Endothelial cell of umbilical vein (primary cell): ENCODE measurements around the gene OR51D1. TPM values are rescaled to one million over a fixed set of nuclear protein-coding genes. Genes with fewer than 3 reads are reported as not detected.

Source experiments
- BruUV-seq: library from RNA; stranded (reverse); fragments of 400-500 nt; replicated peaks from 2 replicates; lab custom pipeline; 2021; lab: Mats Ljungman, UMichigan
- CTCF ChIA-PET: fragments of 300-600, 350-600 bp; sonication (Branson Sonifier 250); formaldehyde crosslinking; loops from one replicate; lab custom pipeline; 2021; ENCODE audit warnings: antibody characterized with exemption, inconsistent platforms; lab: Charles Lee
- POLR2A ChIA-PET: fragments of 300-600, 350-600 bp; sonication (Branson Sonifier 250); formaldehyde crosslinking; loops from one replicate; lab custom pipeline; 2021; ENCODE audit warnings: antibody characterized with exemption, inconsistent platforms; lab: Charles Lee
- DNase-seq: peaks from one replicate; pipeline ENCODE4 v3.0.0-alpha.2; 2011; ENCODE audit warnings: low read depth, low spot score
- FAIRE-seq: peaks from 2 replicates; lab custom pipeline; 2011; peaks lifted over from hg19 to GRCh38; lab: Jason Lieb, UNC
- H2AFZ ChIP-seq: 2 replicates; pipeline ENCODE4 v1.6.0; 2012; ENCODE audit warnings: low read depth, low read length, control low read depth, inconsistent platforms
- H3K27ac ChIP-seq: 2 replicates; pipeline ENCODE4 v1.5.1; 2011; ENCODE audit warnings: low read depth, mild to moderate bottlenecking, control low read depth, low read length, moderate library complexity; ENCODE audit not compliant: insufficient read depth
- H3K27me3 ChIP-seq, 2 experiments: 2 replicates each; pipeline versions ENCODE4 v1.6.0 to v1.6.1; 2011; ENCODE audit warnings: low read length in 2 of 2, mixed read lengths in 1 of 2; ENCODE audit not compliant: control insufficient read depth in 2 of 2, insufficient read depth in 2 of 2
- H3K36me3 ChIP-seq, 2 experiments: 2 replicates in 1 of 2; 3 replicates in 1 of 2; pipeline ENCODE4 v1.5.1; 2011; ENCODE audit warnings: low read length in 2 of 2, mild to moderate bottlenecking in 1 of 2, moderate library complexity in 1 of 2; ENCODE audit not compliant: control insufficient read depth in 2 of 2, insufficient read depth in 2 of 2; ENCODE audit errors: extremely low read depth in 1 of 2
- H3K4me1 ChIP-seq: 3 replicates; pipeline ENCODE4 v1.5.1; 2011; ENCODE audit warnings: mild to moderate bottlenecking, low read length; ENCODE audit not compliant: control insufficient read depth, insufficient read depth; ENCODE audit errors: extremely low read depth
- H3K4me2 ChIP-seq: 2 replicates; pipeline ENCODE4 v1.6.1; 2011; ENCODE audit warnings: low read length, control low read depth, mixed read lengths; ENCODE audit not compliant: insufficient read depth
- H3K4me3 ChIP-seq, 3 experiments: fragments of 200-600 bp in 1 of 3; sonication (generic), shearing (Covaris generic) in 1 of 3; replicated peaks in 1 of 3; 2 replicates each; pipeline ENCODE4 v1.5.1; 2011 to 2016; ENCODE audit warnings: control low read depth in 3 of 3, low read length in 3 of 3, mild to moderate bottlenecking in 2 of 3, inconsistent platforms in 1 of 3, low read depth in 1 of 3, moderate library complexity in 1 of 3; ENCODE audit not compliant: insufficient read depth in 1 of 3
- H3K79me2 ChIP-seq: 2 replicates; pipeline ENCODE4 v1.6.0; 2012; ENCODE audit warnings: low read length, inconsistent platforms; ENCODE audit not compliant: control insufficient read depth, insufficient read depth
- H3K9ac ChIP-seq: replicated peaks from 2 replicates; pipeline ENCODE3; 2011; ENCODE audit warnings: low read length, control low read depth; ENCODE audit not compliant: insufficient read depth; ENCODE audit errors: extremely low read depth
- H3K9me1 ChIP-seq: replicated peaks from 3 replicates; pipeline ENCODE4 v1.6.0; 2011; ENCODE audit warnings: mild to moderate bottlenecking, low read length; ENCODE audit not compliant: control insufficient read depth, insufficient read depth; ENCODE audit errors: extremely low read depth
- H3K9me3 ChIP-seq: replicated peaks from 2 replicates; pipeline ENCODE4 v1.5.1; 2012; ENCODE audit warnings: low read length, inconsistent platforms; ENCODE audit not compliant: control insufficient read depth, insufficient read depth
- H4K20me1 ChIP-seq: replicated peaks from 2 replicates; pipeline ENCODE3; 2011; ENCODE audit warnings: mild to moderate bottlenecking, low read length; ENCODE audit not compliant: control insufficient read depth, insufficient read depth; ENCODE audit errors: extremely low read depth
- CTCF ChIP-seq, 2 donors: IDR thresholded peaks; 1 replicate in 1 of 2; 2 replicates in 1 of 2; pipeline ENCODE4 v1.5.1; 2011; ENCODE audit warnings: low read length in 2 of 2, mild to moderate bottlenecking in 2 of 2, moderate library complexity in 2 of 2, control low read depth in 1 of 2, inconsistent platforms in 1 of 2, low read depth in 1 of 2; ENCODE audit not compliant: insufficient read depth in 1 of 2; ENCODE audit errors: extremely low read depth in 1 of 2
- EZH2 ChIP-seq: IDR thresholded peaks from 2 replicates; pipeline ENCODE4 v1.6.1; 2012; ENCODE audit warnings: borderline replicate concordance, low read depth, mild to moderate bottlenecking, moderate library complexity, low read length, inconsistent platforms; ENCODE audit not compliant: severe bottlenecking
- FOS ChIP-seq: IDR thresholded peaks from 2 replicates; pipeline ENCODE4 v1.6.1; 2011; ENCODE audit warnings: mild to moderate bottlenecking, low read length, moderate library complexity, borderline replicate concordance; ENCODE audit not compliant: insufficient read depth
- GATA2 ChIP-seq: IDR thresholded peaks from 2 replicates; pipeline ENCODE4 v1.7.0; 2011; ENCODE audit warnings: low read depth, mild to moderate bottlenecking, moderate library complexity, mixed read lengths, low read length; ENCODE audit not compliant: insufficient read length, insufficient read depth
- JUN ChIP-seq: IDR thresholded peaks from 2 replicates; pipeline ENCODE4 v1.6.1; 2011; ENCODE audit warnings: borderline replicate concordance, low read depth; ENCODE audit not compliant: insufficient read length, insufficient read depth
- MAX ChIP-seq: IDR thresholded peaks from 2 replicates; pipeline ENCODE4 v1.6.1; 2011; ENCODE audit not compliant: insufficient read depth, insufficient read length
- MYC ChIP-seq: IDR thresholded peaks from one replicate; pipeline ENCODE4 v1.6.1; 2011; ENCODE audit warnings: mild to moderate bottlenecking, low read depth, low read length
- POLR2A ChIP-seq: IDR thresholded peaks from 2 replicates; pipeline ENCODE4 v1.6.1; 2012; ENCODE audit warnings: low read depth, mild to moderate bottlenecking, control low read depth, low read length
- POLR2AphosphoS5 ChIP-seq: IDR thresholded peaks from 2 replicates; pipeline ENCODE4 v1.6.1; 2012; ENCODE audit warnings: low read depth, mild to moderate bottlenecking, control low read depth, low read length, moderate library complexity; ENCODE audit not compliant: insufficient read depth
- dilution Hi-C: fragments of 300-500 bp; cut with MboI; formaldehyde crosslinking; loops from one replicate; pipeline ENCODE4 v1.15.0; 2019; ENCODE audit warnings: low sequenced_read_pairs; ENCODE audit not compliant: extremely low pct_ligation_motif_present
- intact Hi-C: fragments of 100-400 bp; cut with micrococcal nuclease; formaldehyde crosslinking; loops from one replicate; pipeline ENCODE4 v1.10.0; 2022
- polyA plus RNA-seq, 4 experiments: library from polyadenylated mRNA; depleted of rRNA in 3 of 4; stranded (reverse) in 3 of 4; unstranded in 1 of 4; fragments of >200 nt; gene quantifications; 2 replicates each; pipeline versions ENCODE4 v1.2.1 to v1.2.3, GENCODE V29; 2011 to 2012; ENCODE audit warnings: missing spikeins in 1 of 4
- total RNA-seq: library from RNA; stranded (reverse); gene quantifications from 2 replicates; pipeline ENCODE4 v1.2.3, GENCODE V29; 2021

OR51D1 gene
- total and polyA plus RNA-seq, 2 donors (not counting 3 experiments of a cell fraction or from before 2014, with no cell fraction given), result not detected

- intact Hi-C loops, result no loop called here
- Histone ChIP-seq H3K9me1 (no peaks in the 10 kb centered on the region), H3K9ac (no peak overlapping the region), H3K4me1 (peaks cover 10% of the 10 kb centered on the region), H2AFZ (peak overlapping the region; percentile 92), H3K27ac (no peak overlapping the region), H3K36me3 (no peaks in the 10 kb centered on the region), H3K4me3 (no peak overlapping the region), H3K27me3 (no peaks in the 10 kb centered on the region), H4K20me1 (no peaks in the 10 kb centered on the region), H3K79me2 (no peaks in the 10 kb centered on the region), H3K4me2 (peak overlapping the region; percentile 77), H3K9me3 (no peaks in the 10 kb centered on the region)
- dilution Hi-C loops, result no loop called here
- POLR2A ChIA-PET, result no interaction called here
- CTCF ChIA-PET, result no interaction called here
- FAIRE-seq (no peak), DNase-seq (no peak)
- BruUV-seq, result no TSS peak
- TF ChIP-seq JUN (no peak), EZH2 (no peak), MAX (no peak), FOS (no peak), GATA2 (no peak), POLR2AphosphoS5 (no peak), CTCF (IDR thresholded peaks at IDR 0.05; ENCODE audit: extremely low read depth in 1 of 2, insufficient read depth in 1 of 2, low read depth in 1 of 2, low read length in 2 of 2) (no peak), MYC (no peak), POLR2A (no peak)
These were observed 26.9 kb upstream of the OR51D1 start for GRCh38 chr11:4610258-4610935.
